Neural progenitor cell (in vitro differentiated cells): ENCODE data around the gene LRGUK. TPM values are rescaled to one million over a fixed set of nuclear protein-coding genes. Genes with fewer than 3 reads are reported as not detected.

ENCODE experiments used
- DNase-seq: peaks from one replicate; pipeline ENCODE4 v3.0.0-alpha.2; 2016; ENCODE audit warnings: low spot score
- H2AFZ ChIP-seq: fragments of 200-600 bp; sonication (generic); replicated peaks from 2 replicates; pipeline ENCODE4 v1.6.1; 2016; ENCODE audit warnings: antibody characterized with exemption
- H3F3A ChIP-seq: fragments of 200-600 bp; sonication (generic); 2 replicates; pipeline ENCODE4 v1.6.1; 2016; ENCODE audit warnings: antibody characterized with exemption, low read depth
- H3K27ac ChIP-seq: fragments of 200-600 bp; sonication (generic); 2 replicates; pipeline ENCODE4 v1.5.1; 2016; ENCODE audit warnings: mild to moderate bottlenecking
- H3K27me3 ChIP-seq: fragments of 200-600 bp; sonication (generic); 2 replicates; pipeline ENCODE4 v1.6.1; 2016; ENCODE audit warnings: mild to moderate bottlenecking, moderate library complexity
- H3K36me3 ChIP-seq: fragments of 200-600 bp; sonication (generic); 2 replicates; pipeline ENCODE4 v1.5.1; 2016
- H3K4me1 ChIP-seq: fragments of 200-600 bp; sonication (generic); 2 replicates; pipeline ENCODE4 v1.6.1; 2016; ENCODE audit warnings: mixed run types
- H3K4me2 ChIP-seq: fragments of 200-600 bp; sonication (generic); 2 replicates; pipeline ENCODE4 v1.6.1; 2016
- H3K4me3 ChIP-seq: fragments of 200-600 bp; sonication (generic); 2 replicates; pipeline ENCODE4 v1.5.1; 2016
- H3K79me2 ChIP-seq: fragments of 200-600 bp; sonication (generic); 2 replicates; pipeline ENCODE4 v1.6.1; 2016; ENCODE audit warnings: low read depth
- H3K9ac ChIP-seq: fragments of 200-600 bp; sonication (generic); 2 replicates; pipeline ENCODE4 v1.6.1; 2016
- H3K9me3 ChIP-seq: fragments of 200-600 bp; sonication (generic); 2 replicates; pipeline ENCODE4 v1.5.1; 2016; ENCODE audit warnings: low read depth
- H4K20me1 ChIP-seq: fragments of 200-600 bp; sonication (generic); 2 replicates; pipeline ENCODE4 v1.6.1; 2016; ENCODE audit warnings: low read depth
- H3K27ac Mint-ChIP-seq: 3 replicates; pipeline ENCODE4 v1.8.0; 2021; ENCODE audit warnings: mixed read lengths
- H3K27me3 Mint-ChIP-seq: 2 replicates; pipeline ENCODE4 v1.8.0; 2022; ENCODE audit warnings: low read depth, mild to moderate bottlenecking, inconsistent platforms, moderate library complexity, mixed read lengths; ENCODE audit not compliant: insufficient read depth
- H3K36me3 Mint-ChIP-seq: 3 replicates; pipeline ENCODE4 v1.8.0; 2021; ENCODE audit warnings: mixed read lengths
- H3K4me1 Mint-ChIP-seq: 3 replicates; pipeline ENCODE4 v1.8.0; 2021; ENCODE audit warnings: mixed read lengths
- H3K4me3 Mint-ChIP-seq: 3 replicates; pipeline ENCODE4 v1.8.0; 2021; ENCODE audit warnings: mild to moderate bottlenecking, moderate library complexity, mixed read lengths
- H3K9me3 Mint-ChIP-seq: 3 replicates; pipeline ENCODE4 v1.8.0; 2020; ENCODE audit warnings: mixed read lengths
- EZH2 ChIP-seq: fragments of 200-600 bp; sonication (generic); IDR thresholded peaks from 2 replicates; pipeline ENCODE4 v1.6.1; 2017; ENCODE audit warnings: antibody characterized with exemption, mild to moderate bottlenecking, moderate library complexity
- EZH2phosphoT487 ChIP-seq: fragments of 200-600 bp; sonication (generic); IDR thresholded peaks from 2 replicates; pipeline ENCODE4 v1.6.1; 2017; ENCODE audit warnings: antibody characterized with exemption
- total RNA-seq: library from RNA; depleted of rRNA; stranded (reverse); fragments of >200 nt; gene quantifications from 2 replicates; pipeline ENCODE4 v1.2.3, GENCODE V29; 2015; ENCODE audit warnings: low replicate concordance
- TF ChIP-seq, protein P1 (sequence below): fragments of 200-600 bp; sonication (generic); IDR thresholded peaks from 2 replicates; pipeline ENCODE4 v1.5.1; 2017; ENCODE audit warnings: antibody characterized with exemption, mild to moderate bottlenecking

LRGUK gene
- total RNA-seq, 1 donor from 2014 or later = 1.1 TPM

DNA sequence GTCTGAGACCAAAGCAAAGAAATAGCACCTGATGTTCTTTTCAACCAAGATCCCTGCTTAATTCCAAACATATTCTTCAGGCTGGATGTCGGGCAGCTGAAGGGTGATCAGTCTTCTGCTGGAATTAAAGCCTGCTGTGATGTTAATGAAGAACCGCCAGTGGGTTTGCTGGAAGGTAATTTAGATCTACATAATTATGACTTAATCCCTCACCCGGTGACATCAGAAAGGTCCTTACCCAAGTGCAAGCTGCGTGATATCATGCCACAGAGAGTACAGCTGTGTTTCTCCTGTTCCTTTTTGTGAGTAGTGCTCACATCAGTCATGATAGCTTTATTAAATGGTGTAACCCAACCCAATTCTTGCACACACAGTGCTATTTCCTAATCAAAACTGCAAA is 29.1 kb upstream of the LRGUK start:
- no peak overlapping the region for H3K9ac ChIP-seq
- no peak overlapping the region for H3K27ac ChIP-seq
- DNase-seq = no peak
- H3K27me3 Mint-ChIP-seq = peaks cover 2% of the 10 kb centered on the region
- H3K36me3 ChIP-seq = no peaks in the 10 kb centered on the region
- H3K4me1 Mint-ChIP-seq = no peaks in the 10 kb centered on the region
- H3K4me3 Mint-ChIP-seq = no peak overlapping the region
- H4K20me1 ChIP-seq = no peaks in the 10 kb centered on the region
- H3K4me1 ChIP-seq = no peaks in the 10 kb centered on the region
- TF ChIP-seq EZH2phosphoT487 (no peak), EZH2 (no peak)
- TF ChIP-seq, protein P1, sequence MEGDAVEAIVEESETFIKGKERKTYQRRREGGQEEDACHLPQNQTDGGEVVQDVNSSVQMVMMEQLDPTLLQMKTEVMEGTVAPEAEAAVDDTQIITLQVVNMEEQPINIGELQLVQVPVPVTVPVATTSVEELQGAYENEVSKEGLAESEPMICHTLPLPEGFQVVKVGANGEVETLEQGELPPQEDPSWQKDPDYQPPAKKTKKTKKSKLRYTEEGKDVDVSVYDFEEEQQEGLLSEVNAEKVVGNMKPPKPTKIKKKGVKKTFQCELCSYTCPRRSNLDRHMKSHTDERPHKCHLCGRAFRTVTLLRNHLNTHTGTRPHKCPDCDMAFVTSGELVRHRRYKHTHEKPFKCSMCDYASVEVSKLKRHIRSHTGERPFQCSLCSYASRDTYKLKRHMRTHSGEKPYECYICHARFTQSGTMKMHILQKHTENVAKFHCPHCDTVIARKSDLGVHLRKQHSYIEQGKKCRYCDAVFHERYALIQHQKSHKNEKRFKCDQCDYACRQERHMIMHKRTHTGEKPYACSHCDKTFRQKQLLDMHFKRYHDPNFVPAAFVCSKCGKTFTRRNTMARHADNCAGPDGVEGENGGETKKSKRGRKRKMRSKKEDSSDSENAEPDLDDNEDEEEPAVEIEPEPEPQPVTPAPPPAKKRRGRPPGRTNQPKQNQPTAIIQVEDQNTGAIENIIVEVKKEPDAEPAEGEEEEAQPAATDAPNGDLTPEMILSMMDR = no peak
- H3K36me3 Mint-ChIP-seq = no peaks in the 10 kb centered on the region
- H3K27ac Mint-ChIP-seq = no peak overlapping the region
- peaks cover 6% of the 10 kb centered on the region for H3K9me3 ChIP-seq
- H3K9me3 Mint-ChIP-seq = peaks cover 11% of the 10 kb centered on the region
- H3K4me3 ChIP-seq = no peak overlapping the region
- H3K27me3 ChIP-seq = no peaks in the 10 kb centered on the region
- no peak overlapping the region for H2AFZ ChIP-seq
- H3K79me2 ChIP-seq = no peaks in the 10 kb centered on the region
- H3F3A ChIP-seq = no peaks in the 10 kb centered on the region
- H3K4me2 ChIP-seq = no peak overlapping the region

DNA sequence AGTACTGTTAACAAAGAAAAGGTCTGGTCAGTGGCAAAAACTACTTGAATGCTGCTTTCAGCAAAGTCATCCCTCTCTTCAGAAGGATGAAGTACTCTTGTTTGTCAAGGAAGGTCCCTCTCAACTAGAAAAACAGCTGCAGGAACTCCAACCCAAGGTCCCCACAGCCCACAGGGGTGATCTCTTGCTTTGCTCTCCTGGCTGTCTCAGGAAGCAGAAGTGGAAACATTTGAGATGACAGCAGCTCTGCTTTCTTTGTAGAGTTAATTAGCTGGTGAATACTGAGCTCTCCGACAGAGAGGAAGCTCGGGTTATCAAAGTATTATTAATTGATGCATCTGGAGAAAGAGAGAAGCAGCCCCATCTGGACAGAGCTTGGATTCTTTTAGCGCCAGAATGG is 25.4 kb upstream of the LRGUK start:
- no peaks in the 10 kb centered on the region for H3K9me3 ChIP-seq
- no peaks in the 10 kb centered on the region for H4K20me1 ChIP-seq
- no peaks in the 10 kb centered on the region for H3K27me3 ChIP-seq
- no peaks in the 10 kb centered on the region for H3K4me1 ChIP-seq
- H2AFZ ChIP-seq = no peak overlapping the region
- H3K27me3 Mint-ChIP-seq = no peaks in the 10 kb centered on the region
- no peaks in the 10 kb centered on the region for H3K36me3 Mint-ChIP-seq
- H3K9me3 Mint-ChIP-seq = no peaks in the 10 kb centered on the region
- TF ChIP-seq EZH2 (no peak), EZH2phosphoT487 (no peak)
- TF ChIP-seq, protein P1 = no peak
- no peaks in the 10 kb centered on the region for H3K79me2 ChIP-seq
- H3K4me1 Mint-ChIP-seq = no peaks in the 10 kb centered on the region
- H3K9ac ChIP-seq = no peak overlapping the region
- no peak overlapping the region for H3K4me3 Mint-ChIP-seq
- H3F3A ChIP-seq = no peaks in the 10 kb centered on the region
- no peak overlapping the region for H3K4me3 ChIP-seq
- H3K36me3 ChIP-seq = no peaks in the 10 kb centered on the region
- H3K27ac Mint-ChIP-seq = no peak overlapping the region
- H3K4me2 ChIP-seq = no peak overlapping the region
- no peak overlapping the region for H3K27ac ChIP-seq
- DNase-seq = no peak

DNA sequence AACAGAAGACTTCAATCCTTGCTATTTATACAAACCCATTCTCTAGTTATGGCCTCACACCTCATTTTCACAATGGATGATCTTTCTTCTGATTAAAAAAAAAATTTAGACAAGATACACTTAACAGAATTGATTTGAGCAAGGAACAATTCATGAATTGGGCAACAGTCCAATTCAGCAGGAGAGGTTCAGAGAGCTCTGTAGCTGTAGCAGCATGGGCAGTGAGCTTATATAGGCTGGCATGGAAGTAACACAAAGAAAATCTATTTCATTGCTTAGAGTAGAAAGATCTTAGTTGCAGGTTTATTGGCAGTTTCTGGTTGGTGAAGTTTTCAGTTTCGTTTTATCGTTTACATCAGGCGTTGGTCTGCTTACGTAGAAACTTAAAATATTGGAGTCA is 23.0 kb upstream of the LRGUK start:
- no peaks in the 10 kb centered on the region for H3F3A ChIP-seq
- TF ChIP-seq EZH2phosphoT487 (no peak), EZH2 (no peak)
- TF ChIP-seq, protein P1 = no peak
- Mint-ChIP-seq H3K36me3 (no peaks in the 10 kb centered on the region), H3K4me1 (no peaks in the 10 kb centered on the region), H3K27ac (no peak overlapping the region), H3K4me3 (no peak overlapping the region), H3K9me3 (no peaks in the 10 kb centered on the region), H3K27me3 (no peaks in the 10 kb centered on the region)
- H3K4me2 ChIP-seq = no peak overlapping the region
- no peak overlapping the region for H2AFZ ChIP-seq
- no peak overlapping the region for H3K27ac ChIP-seq
- no peaks in the 10 kb centered on the region for H4K20me1 ChIP-seq
- H3K4me3 ChIP-seq = no peak overlapping the region
- H3K27me3 ChIP-seq = no peaks in the 10 kb centered on the region
- no peaks in the 10 kb centered on the region for H3K9me3 ChIP-seq
- no peak overlapping the region for H3K9ac ChIP-seq
- no peaks in the 10 kb centered on the region for H3K4me1 ChIP-seq
- H3K79me2 ChIP-seq = no peaks in the 10 kb centered on the region
- no peak for DNase-seq
- H3K36me3 ChIP-seq = no peaks in the 10 kb centered on the region
